ENCODE measurements around the gene VPS11.
A peak's percentile ranks its signal among the peaks of the same experiment; 100 is the strongest.
"Not testable (repeated sequence)": the region's sequence is repeated elsewhere in the genome, so short reads cannot be mapped to it uniquely, and the experiment has no call there.

The VPS11 gene

DNA sequence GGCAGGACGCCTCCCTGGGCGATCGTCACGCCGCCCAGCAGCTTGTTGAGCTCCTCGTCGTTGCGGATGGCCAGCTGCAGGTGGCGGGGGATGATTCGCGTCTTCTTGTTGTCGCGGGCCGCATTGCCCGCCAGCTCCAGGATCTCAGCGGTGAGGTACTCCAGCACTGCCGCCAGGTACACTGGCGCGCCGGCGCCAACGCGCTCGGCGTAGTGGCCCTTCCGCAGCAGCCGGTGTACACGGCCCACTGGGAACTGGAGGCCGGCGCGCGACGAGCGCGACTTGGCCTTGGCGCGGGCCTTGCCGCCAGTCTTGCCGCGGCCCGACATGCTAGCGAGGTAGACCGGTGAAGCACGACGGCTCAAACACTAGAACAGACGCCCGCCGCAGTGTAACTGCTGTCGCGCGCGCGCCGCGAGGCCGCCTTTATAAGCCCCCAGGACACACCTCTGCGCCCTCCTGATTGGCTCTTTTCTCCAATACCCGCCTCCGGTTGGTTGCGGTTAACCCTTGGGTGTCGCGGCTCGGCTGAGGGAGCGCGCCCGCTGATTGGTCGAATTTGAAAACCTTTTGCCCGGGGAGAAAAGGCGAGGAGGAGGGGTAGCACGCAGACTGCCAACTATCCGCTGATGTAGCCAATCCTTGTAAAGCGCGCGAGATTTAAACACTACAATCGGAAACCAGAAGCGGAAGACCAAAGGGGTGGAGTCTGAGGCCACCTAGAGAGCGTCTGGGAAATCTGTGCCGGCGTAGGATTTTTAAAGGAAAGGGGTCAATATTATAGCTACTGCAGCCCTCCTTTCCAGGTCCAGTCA, 27.7 kb downstream of the VPS11 start:
- TF ChIP-seq, protein P1, sequence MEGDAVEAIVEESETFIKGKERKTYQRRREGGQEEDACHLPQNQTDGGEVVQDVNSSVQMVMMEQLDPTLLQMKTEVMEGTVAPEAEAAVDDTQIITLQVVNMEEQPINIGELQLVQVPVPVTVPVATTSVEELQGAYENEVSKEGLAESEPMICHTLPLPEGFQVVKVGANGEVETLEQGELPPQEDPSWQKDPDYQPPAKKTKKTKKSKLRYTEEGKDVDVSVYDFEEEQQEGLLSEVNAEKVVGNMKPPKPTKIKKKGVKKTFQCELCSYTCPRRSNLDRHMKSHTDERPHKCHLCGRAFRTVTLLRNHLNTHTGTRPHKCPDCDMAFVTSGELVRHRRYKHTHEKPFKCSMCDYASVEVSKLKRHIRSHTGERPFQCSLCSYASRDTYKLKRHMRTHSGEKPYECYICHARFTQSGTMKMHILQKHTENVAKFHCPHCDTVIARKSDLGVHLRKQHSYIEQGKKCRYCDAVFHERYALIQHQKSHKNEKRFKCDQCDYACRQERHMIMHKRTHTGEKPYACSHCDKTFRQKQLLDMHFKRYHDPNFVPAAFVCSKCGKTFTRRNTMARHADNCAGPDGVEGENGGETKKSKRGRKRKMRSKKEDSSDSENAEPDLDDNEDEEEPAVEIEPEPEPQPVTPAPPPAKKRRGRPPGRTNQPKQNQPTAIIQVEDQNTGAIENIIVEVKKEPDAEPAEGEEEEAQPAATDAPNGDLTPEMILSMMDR (IDR thresholded peaks at IDR 0.05), result no peak

DNA sequence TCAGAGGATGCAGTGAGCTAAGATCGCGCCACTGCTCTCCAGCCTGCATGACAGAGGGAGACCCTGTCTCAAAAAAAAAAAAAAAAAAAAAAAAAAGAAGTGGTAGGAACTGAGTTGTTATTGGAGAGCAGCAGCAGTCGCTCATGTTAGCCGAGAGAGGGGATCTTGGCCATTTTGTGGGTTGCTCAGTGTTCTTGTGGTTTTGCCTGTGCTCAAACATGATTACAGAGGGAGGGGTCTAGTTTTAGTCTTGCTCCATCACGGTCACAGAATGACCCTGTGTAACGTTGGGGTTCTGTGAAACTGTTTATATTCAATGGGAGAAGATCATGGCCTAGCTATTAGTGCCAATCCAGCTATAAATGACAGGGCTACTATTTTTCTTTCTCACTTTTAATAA, 32.1 kb downstream of the VPS11 start:
- Histone ChIP-seq H3K4me3 (ENCODE audit: low read depth in 1 of 2, low read length in 1 of 2) (no peak overlapping the region), H3K4me1 (ENCODE audit: control insufficient read depth in 1 of 2, insufficient read depth in 1 of 2, low read depth in 1 of 2, low read length in 1 of 2) (peaks cover 37 to 42% of the 10 kb centered on the region in 2 experiments), H3K9me3 (no peaks in the 10 kb centered on the region), H3K36me3 (no peaks in the 10 kb centered on the region), H3K27me3 (no peaks in the 10 kb centered on the region), H3K27ac (no peak overlapping the region)
- TF ChIP-seq, protein P1 (IDR thresholded peaks at IDR 0.05), result no peak

More for the DNA sequence above, 27.7 kb downstream of the VPS11 start:
- Histone ChIP-seq H3K9me3 (no peaks in the 10 kb centered on the region), H3K27ac (peak overlapping the region; percentile 82), H3K36me3 (no peaks in the 10 kb centered on the region), H3K4me3 (ENCODE audit: low read depth in 1 of 2, low read length in 1 of 2) (peak overlapping the region; percentile 71 to 94), H3K4me1 (ENCODE audit: control insufficient read depth in 1 of 2, insufficient read depth in 1 of 2, low read depth in 1 of 2, low read length in 1 of 2) (peaks cover 50 to 53% of the 10 kb centered on the region in 2 experiments), H3K27me3 (no peaks in the 10 kb centered on the region)

GRCh38 chr11:119100246-119100970, 32.8 kb downstream of the VPS11 start:
- Histone ChIP-seq H3K4me3 (ENCODE audit: low read depth in 1 of 2, low read length in 1 of 2) (peak overlapping the region; percentile 77 to 79), H3K9me3 (no peaks in the 10 kb centered on the region), H3K27me3 (no peaks in the 10 kb centered on the region), H3K36me3 (no peaks in the 10 kb centered on the region), H3K4me1 (ENCODE audit: control insufficient read depth in 1 of 2, insufficient read depth in 1 of 2, low read depth in 1 of 2, low read length in 1 of 2) (peaks cover 36 to 38% of the 10 kb centered on the region in 2 experiments), H3K27ac (peak overlapping the region; percentile 81)
- TF ChIP-seq, protein P1 (IDR thresholded peaks at IDR 0.05), result no peak

DNA sequence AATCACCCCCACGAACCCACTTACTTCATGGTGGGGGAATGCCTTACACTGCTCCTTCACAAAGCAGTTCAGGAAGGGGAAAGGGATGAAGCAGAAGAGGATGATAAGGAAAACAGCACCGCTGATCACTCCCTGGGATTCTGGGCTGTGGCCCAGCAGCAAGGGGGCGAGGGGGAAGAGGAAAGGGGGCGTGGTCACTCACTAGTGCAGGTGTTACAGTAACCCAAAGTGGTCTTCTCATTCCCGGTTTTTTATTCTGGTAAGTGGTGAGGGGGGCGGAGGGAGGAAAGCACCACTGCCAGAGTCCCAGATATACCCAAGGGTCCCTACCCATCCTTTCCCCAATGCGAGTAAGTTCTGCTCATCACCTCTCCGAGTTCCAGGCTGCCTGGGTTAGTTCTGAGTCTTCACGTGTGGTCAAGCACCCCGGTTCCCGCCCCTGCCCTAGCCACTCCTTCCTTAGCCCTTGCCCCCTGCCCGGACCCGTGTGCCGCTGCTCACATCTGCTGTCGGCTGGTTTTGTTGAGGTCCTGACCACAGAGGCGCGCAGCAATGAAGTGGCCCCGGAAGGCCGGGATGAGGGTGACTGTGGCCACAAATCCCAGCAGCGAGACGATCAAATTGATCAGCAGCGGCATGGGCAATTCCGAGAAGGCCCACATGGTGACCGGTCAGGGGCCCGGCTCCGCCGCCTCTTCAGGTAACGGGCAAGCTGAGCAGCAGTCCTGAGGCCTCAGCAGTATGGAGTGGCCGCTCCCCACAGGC, 33.6 kb downstream of the VPS11 start:
- H3K36me3 ChIP-seq, result no peaks in the 10 kb centered on the region
- H3K4me3 ChIP-seq (ENCODE audit: low read depth in 1 of 2, low read length in 1 of 2), result peak overlapping the region; percentile 77 to 79
- no peaks in the 10 kb centered on the region for H3K9me3 ChIP-seq
- TF ChIP-seq, protein P1 (IDR thresholded peaks at IDR 0.05), result peak; percentile 43
- peak overlapping the region; percentile 81 for H3K27ac ChIP-seq
- H3K27me3 ChIP-seq, result no peaks in the 10 kb centered on the region
- peaks cover 36 to 39% of the 10 kb centered on the region in 2 experiments for H3K4me1 ChIP-seq (ENCODE audit: control insufficient read depth in 1 of 2, insufficient read depth in 1 of 2, low read depth in 1 of 2, low read length in 1 of 2)

- TF ChIP-seq, protein P1 (IDR thresholded peaks at IDR 0.05), result peak; percentile 22
- Histone ChIP-seq H3K27ac (peak within 1 kb of the TSS; percentile 81), H3K4me1 (ENCODE audit: control insufficient read depth in 1 of 2, insufficient read depth in 1 of 2, low read depth in 1 of 2, low read length in 1 of 2) (peaks cover 43 to 45% of the 10 kb centered on the region in 2 experiments), H3K4me3 (ENCODE audit: low read depth in 1 of 2, low read length in 1 of 2) (peak within 1 kb of the TSS; percentile 77 to 79), H3K9me3 (no peaks in the 10 kb centered on the region), H3K27me3 (no peaks in the 10 kb centered on the region), H3K36me3 (no peaks in the 10 kb centered on the region)
Observed at GRCh38 chr11:119101759-119102423, 34.3 kb downstream of the VPS11 start, which contains the start of gene DPAGT1. Gene DPAGT1 (minus strand): TSS chr11:119101853. CDS start chr11:119101655, 198 bp downstream.

DNA sequence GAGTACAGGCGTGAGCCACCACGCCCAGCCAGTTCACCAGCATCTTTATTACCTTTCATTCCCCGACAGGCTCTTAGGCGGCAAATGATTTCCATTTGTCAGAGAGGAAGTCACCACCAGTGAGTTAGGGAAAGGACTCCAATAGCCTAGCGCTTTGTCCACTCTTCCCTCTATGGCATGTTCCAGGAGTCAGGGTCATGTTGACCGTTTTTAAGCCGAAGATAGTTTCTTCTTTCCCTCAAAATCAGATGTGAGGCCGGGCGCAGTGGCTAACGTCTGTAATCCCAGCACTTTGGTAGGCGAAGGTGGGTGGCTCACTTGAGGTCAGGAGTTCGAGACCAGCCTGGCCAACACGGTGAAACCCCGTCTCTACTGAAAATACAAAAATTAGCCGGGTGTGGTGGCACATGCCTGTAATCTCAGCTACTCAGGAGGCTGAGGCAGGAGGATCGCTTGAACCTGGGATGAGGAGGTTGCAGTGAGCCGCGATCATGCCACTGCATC, 35.6 kb downstream of the VPS11 start:
- not testable (repeated sequence) for H3K9me3 ChIP-seq; H3K4me3 ChIP-seq (ENCODE audit: low read depth in 1 of 2, low read length in 1 of 2)
- peak overlapping the region; percentile 9 for H3K27ac ChIP-seq

More for the DNA sequence above, 35.6 kb downstream of the VPS11 start:
- H3K36me3 ChIP-seq, H3K27me3 ChIP-seq: not testable (repeated sequence)
- peaks cover 51 to 53% of the 10 kb centered on the region in 2 experiments for H3K4me1 ChIP-seq (ENCODE audit: control insufficient read depth in 1 of 2, insufficient read depth in 1 of 2, low read depth in 1 of 2, low read length in 1 of 2)

Measured in neutrophil (primary cell).